Testis (tissue), 2 donors: Measurements from ENCODE around the gene MZT2A.
"Not testable (repeated sequence)": the region's sequence is repeated elsewhere in the genome, so short reads cannot be mapped to it uniquely, and the experiment has no call there.

Experiments used
- CTCF ChIP-seq, 3 experiments: fragments of 450-650 bp in 2 of 3; fragments of 200-600 bp in 1 of 3; sonication (generic) in 1 of 3; IDR thresholded peaks; one replicate each; pipeline ENCODE4 v1.5.1; 2016 to 2019; ENCODE audit warnings: antibody characterized with exemption in 3 of 3, mild to moderate bottlenecking in 2 of 3, moderate library complexity in 1 of 3
- POLR2A ChIP-seq: fragments of 450-650 bp; IDR thresholded peaks from one replicate; pipeline ENCODE4 v1.6.1; 2017; ENCODE audit warnings: antibody characterized with exemption, mild to moderate bottlenecking, moderate library complexity

GRCh38 chr2:131533609-131534316, 41.6 kb upstream of the MZT2A start:
- TF ChIP-seq POLR2A; CTCF (IDR thresholded peaks at IDR 0.05): not testable (repeated sequence)
